Caki2 (cell line): Measurements from ENCODE around the gene SOX18. TPM values are rescaled to one million over a fixed set of nuclear protein-coding genes. Genes with fewer than 3 reads are reported as not detected.

Source experiments
- DNase-seq: peaks from one replicate; pipeline ENCODE4 v3.0.0-alpha.2; 2015; ENCODE audit warnings: low read depth
- in situ Hi-C: cut with HindIII; loops from 2 replicates; pipeline ENCODE4 v1.10.0; 2016; ENCODE audit warnings: low sequenced_read_pairs, low pct_unique_long_range_greater_than_20kb, mixed read lengths
- total RNA-seq: library from RNA; depleted of rRNA; stranded (reverse); fragments of >200 nt; shearing (Covaris generic); gene quantifications from 2 replicates; pipeline ENCODE4 v1.2.3, GENCODE V29; 2014; ENCODE audit warnings: low replicate concordance

The SOX18 gene
- total RNA-seq, 1 experiment from 2014 or later = 0.37 TPM

DNA sequence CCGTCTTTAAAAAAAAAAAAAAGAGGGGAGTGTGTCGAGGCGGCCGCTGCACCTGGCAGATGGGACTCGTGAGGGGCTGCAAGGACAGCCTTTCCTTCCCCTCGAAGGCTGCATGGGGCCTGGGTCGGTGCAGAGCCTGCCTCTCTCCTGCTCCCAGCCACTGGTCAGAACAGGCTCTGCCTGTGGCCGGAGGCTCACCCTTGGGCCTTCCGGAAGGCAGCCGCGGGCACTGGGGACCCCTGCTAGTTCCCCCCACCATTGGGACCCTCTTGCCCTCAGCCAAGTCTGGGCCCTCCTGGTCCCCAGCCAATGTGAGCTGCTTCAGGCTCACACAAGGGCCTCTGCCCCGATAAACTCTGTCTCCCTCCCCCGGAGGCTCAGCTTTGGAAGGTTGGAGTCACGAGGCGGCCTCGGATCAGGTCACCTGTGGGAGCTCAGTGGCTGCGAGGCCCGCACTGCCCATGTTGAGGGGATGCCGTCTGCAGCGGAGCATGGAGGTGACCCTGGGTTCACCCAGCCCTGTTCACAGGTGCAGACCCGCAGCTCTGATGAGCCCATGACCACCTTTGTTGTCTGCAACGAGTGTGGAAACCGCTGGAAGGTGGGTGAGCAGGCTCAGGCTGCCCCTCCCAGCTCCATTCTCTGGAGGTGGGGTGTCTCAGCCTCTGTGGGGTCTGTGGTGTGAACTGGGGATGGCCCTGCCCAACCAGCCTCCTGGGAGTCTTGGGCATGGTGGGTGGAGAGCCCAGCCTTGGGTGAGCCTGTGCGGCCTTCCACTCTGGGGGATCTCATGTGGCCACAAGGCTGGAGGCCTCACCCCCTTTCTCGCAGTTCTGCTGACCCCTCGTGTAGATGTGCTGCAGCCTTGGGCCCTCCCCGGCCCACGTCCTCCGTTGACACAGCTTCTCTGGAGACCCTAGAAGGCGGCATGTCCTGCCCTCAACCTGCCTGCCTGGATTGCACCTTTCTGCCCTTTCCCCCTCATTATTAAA is 22.2 kb upstream of the SOX18 start:
- no peak for DNase-seq
- in situ Hi-C loops = no loop called here

DNA sequence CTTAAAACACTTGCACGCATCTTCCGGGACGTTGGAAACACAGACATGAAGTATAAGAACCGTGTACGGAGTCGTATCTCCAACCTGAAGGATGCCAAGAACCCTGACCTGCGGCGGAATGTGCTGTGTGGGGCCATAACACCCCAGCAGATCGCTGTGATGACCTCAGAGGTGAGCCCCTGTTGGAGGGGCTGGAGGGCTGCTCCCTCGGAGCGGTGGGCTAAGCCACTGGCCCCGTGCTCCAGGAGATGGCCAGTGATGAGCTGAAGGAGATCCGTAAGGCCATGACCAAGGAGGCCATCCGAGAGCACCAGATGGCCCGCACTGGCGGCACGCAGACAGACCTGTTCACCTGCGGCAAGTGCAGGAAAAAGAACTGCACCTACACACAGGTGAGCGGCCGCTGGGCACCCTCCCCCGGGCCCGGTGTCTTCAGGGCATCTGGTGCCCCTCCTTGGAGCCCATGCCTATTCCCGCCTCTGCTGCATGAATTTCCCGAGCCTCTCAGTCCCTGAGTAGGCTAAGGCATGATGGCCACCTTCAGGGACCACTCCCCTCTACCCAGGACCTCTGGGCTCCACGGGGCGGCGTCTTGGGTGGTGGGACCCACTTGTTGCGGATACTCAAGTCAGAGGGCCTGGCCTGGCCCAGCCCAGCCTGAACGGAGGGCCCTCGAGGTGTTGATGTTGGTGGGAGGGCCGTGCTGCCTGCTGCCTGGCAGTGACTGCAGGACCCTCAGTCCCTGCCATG is 21.0 kb upstream of the SOX18 start:
- in situ Hi-C loops = no loop called here
- no peak for DNase-seq

DNA sequence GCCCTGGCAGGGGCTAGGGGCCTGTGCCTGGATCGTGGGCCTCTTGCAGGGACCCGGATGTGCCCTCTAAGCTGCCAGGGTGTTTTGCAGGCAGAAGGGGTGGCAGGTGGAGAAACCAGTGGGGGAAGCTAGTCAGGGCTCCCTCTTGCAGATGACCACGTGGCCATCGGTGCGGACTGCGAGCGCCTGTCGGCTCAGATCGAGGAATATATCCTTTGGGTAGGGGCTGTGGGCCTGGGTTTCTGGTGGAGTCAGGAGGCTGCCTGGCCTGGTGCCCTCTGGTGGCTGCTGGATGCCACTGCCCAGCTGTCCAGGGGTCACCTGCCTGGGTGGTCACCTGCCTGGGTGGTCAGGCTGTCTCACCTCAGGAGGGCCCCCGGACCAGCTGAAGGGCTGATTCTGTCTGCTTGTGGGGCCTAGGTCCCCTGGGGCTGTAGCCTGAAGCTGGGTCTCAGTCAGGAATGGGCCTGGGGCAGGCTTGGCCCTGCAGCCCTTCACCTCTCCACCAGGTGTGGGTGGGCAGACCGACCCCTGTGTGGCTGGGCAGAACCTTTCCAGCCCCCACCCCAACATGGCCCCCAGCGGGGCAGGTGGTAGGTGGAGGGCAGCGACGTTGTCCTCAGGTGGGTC is 20.3 kb upstream of the SOX18 start:
- DNase-seq = peak; percentile 49
- in situ Hi-C loops = no loop called here

DNA sequence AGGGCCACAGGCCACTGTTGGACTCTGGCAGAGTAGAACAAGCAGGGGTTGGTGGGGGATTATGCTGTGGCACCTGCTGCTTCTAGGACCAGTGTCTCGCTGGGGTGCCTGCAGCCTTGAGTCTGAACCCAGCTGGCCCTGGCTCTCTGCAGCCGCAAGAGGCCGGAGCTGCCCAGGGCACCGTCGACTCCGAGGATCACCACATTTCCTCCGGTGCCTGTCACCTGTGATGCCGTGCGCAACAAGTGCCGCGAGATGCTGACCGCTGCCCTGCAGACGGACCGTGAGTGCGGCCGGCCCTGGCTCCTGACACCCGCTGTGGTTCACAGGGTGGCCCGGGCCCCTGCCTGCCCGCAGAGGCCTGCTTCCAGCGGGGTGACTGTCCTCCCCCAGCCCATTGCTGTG is 19.8 kb upstream of the SOX18 start:
- no peak for DNase-seq
- in situ Hi-C loops = no loop called here

DNA sequence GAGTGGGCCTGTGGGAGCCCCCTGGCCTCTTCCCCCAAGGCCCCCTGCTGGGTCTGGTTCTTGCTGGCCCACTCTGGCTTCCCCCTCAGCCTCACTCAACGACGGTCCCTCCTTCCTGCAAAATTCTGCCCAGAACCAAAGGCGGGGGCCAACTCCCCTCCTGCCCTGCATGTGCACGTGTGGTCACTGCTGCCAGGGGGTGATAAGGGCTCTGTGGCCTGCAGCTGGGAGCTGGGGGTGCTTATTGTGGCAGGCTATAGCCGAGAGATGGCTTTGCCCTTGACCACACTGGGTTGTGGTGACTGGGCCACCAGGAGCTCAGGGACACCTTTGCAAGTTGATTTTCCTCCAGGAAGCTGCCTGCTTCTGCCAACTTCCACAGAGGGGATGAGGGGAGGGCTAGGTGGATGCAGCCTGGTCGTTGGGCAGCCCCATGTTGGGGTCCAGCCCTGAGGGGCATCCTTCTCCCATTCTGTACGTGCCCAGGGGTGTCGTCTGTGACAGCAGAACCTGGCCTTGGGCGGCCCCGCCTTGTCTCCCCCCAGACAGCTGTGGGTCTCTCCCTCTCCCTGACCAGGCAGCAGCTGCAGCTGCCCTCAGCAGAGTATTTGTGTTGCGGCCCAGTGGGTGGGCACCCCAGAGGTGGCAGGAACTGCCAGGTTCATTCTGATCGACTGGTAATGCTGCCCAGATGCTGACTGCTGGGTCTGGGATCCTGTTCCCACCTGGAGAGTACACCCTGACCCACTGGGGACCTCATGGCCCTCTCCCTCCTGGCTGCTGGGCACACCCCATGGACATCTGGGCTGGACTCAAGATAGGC is 19.2 kb upstream of the SOX18 start:
- in situ Hi-C loops = no loop called here
- DNase-seq = no peak

DNA sequence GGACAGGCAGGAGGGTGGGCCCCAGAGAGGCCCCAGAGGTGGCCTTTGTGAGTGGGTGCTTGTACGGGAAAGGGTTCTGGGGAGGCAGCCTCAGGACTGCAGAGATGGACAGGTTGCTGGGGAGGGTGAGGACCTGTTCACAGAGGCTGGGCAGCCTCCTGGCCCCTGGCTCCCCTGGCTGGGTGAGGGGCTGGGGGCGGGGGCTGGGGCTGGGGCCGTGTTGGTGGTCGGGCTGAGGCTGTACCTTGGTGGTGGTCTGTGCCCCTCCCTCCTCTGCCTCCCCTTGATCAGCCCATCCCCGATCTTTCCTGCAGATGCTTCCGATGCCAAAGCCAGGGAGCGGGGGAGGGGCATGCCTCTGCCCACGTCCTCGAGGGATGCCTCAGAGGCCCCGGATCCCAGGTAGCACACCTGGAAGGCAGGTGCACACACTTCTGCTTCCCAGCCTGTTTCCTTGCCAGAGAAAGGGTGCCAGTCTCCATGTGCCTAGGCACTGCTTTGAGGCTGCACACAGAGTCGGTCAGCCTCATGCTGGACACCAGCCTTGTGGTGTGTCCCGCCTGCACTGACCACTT is 18.4 kb upstream of the SOX18 start:
- no peak for DNase-seq
- in situ Hi-C loops = no loop called here

DNA sequence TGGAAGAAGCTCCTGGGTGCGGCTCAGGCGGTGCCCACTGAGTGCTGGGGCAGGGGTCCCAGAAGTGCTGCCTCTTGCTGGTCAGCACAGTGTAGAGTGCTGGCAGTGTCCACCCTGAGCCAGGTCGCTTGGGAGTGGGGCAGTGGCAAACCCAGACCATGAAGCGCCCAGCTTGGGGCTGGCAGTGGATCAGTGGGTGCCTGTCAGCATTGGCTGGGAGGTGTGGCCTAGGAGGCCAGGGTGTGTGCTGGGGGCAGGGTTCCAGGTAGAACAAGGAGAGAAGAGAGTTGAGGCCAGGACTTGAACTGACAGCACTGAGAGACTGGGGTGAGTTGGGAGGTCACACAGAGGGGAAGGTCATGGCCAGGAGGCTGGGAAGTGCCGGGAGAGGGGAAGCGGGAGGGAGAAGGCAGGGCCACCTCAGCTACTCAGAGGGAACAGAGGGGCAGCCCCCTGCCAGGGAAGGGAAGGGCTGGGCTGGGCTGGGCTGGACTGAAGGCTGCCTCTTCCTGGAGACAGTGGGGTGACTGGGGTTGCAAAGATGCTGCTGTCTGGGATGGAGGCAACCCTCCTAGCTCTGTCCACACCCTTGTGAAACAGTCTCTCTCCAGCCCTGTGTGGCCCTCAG is 17.7 kb upstream of the SOX18 start:
- no peak for DNase-seq
- in situ Hi-C loops = no loop called here

DNA sequence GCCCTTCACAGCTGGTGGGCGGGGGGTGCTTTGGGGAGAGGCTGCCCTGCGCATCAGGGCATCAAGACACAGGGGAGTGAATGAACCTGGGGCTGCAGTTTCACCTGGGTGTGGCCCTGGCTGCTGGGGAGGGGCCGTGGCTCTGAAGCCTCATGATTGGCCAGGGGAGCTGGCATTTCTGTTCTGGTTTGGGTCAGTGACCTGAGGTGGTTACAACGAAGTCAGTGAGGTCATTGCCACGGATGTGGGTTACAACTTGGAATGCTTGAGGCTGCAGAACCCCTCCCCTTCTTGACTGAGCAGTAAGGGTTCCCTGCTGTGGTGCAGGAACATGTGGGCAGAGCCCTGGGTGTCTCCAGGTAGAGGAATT is 16.5 kb upstream of the SOX18 start:
- peak; percentile 91 for DNase-seq
- in situ Hi-C loops = no loop called here

DNA sequence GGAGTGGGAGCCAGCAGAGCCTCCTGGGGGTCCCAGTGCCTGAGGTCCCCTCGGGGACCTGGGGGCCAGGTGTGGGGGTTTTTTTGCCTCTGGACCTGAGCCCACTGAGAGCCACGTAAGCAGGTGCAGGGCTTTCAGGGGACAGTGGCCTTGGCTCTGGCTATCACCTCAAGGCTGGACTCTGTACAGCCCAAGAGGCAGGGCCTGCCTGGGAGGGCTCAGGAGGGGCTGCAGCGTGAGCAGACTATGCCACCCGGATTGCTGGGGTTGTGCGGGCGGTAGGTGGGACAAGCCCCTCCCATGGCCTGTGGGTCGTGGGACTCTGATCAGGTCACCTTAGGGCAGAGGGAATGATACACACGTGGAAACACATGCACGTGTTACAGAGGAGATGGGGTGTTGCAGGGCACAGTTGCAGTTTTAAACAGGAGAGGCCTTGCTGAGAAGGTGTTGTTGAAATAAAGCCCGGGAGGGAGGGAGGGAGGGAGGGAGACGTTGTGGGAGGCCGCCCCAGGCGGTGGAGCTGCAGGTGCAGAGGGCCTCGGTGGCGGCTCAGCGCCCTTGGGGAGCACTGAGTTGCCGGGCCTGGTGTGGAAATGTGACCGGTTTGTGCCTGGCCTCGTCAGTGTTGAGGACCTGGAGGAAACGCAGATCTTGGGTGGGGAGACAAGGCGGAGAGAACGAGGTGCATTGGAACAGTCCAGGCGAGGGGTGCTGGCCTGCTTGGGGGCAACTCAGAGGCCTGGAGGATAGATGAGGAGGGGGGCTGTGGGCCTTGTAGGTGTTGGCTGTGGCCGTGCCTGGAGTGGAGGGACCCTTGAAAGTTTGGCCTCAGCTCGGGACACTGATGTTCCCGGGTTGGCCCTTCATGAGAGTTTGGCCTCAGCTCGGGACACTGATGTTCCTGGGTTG is 15.9 kb upstream of the SOX18 start:
- in situ Hi-C loops = no loop called here
- no peak for DNase-seq

DNA sequence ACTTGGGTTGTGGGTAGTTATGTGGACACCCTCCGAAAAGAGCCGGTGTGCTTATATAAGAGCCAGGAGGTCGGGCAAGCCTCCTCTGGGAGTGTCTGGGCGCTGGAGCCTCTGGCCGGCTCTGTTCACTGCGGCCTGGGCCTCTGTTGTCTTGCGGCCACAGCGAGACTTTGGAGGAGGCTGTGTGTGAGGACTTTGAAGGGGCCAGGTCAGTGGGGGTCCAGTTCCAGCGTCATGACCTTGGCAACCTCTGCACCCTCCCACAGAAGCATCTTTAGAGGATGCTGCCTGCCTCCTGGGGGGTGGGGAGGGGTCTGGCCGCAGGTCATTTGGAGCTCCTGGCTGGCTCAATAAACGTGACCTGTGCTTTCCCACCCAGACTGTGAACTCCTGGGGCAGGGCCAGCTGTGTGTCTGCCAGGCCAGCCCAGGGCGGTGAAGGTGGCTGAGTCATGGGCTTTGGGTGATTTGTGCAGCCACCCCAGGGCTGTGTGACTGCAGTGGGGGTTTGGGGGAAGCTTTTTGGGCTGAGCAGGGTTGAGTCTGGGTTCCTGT is 14.8 kb upstream of the SOX18 start:
- peak; percentile 62 for DNase-seq
- in situ Hi-C loops = no loop called here

DNA sequence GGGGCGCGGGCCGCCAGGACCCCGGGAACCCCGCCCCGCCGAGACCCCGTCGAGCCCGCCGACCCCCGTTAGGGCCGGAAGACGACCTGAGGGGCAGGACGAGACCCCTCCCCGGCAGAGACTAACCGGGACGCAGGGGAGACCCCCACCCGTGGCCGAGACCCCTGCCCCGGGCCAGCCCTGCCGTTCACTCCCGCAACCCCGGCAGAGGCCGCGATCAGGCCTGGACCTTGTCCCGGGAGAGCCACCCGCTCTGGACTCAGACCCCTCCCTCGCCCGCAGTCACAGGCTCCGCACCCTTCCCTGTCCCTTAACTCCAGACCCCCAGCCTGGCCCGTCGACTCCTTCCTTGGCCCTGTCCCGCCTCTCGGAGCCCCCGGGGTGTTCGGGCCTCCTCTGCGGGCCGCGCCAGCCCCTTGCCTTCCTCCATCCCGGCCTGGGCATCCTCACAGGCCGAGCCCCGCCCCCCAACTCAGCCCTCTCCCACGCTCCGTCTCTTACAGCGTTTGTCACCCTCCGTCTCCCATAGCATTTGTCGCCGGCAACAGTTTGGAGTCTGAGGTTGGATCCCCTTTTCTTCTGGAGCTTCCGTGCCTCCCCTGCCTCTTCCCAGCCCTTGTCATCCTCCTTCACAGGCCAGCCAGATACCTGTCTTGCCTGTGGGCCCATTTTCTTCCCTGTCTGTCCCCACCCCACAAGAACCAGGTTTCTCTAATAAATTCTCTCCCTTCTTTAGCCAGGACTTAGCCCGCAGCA is 14.1 kb upstream of the SOX18 start:
- DNase-seq = peak; percentile 45
- in situ Hi-C loops = no loop called here

DNA sequence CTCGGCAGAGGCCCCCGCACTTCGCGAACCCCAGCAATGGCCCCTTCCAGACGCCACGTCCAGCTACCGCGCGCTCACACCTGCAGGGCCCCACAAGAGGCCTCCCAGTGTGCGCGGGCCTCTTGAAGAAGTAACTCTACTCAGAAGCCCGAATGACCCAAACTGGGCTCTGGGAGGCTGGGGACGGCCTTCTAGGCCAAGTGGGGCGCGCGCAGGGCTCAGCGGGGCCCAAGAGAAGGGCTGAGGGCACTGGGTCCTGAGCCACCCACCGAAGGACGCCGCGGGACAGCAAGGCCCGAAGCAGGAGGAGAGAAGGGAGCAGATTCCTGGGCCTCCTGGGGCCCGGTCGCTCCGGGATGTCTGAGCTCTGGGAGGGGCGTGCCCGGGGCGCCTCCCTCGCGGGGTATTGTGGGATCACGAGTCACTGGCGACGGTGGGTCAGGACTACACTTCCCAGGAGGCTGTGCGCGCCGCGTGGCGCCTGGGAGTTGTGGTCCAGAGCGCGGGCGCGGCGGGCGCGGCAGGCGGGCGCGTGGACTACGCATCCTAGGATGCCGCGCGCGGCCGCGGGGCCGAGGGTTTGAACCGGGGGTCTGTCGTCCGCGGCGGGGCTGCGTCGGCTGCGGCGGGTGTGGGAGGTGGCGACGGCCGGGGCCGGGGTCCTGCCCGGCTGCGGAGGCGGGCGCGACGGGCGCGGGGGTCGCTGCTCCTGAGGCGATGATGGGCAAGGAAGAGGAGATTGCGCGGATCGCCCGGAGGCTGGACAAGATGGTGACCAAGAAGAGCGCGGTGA is 13.4 kb upstream of the SOX18 start, which contains the start of gene TCEA2:
Gene TCEA2, plus strand, starts transcription at position 603 of the 793 bp plus-strand sequence. Its CDS starts 115 bp downstream, at position 718.
- in situ Hi-C loops = no loop called here
- peak; percentile 93 for DNase-seq

DNA sequence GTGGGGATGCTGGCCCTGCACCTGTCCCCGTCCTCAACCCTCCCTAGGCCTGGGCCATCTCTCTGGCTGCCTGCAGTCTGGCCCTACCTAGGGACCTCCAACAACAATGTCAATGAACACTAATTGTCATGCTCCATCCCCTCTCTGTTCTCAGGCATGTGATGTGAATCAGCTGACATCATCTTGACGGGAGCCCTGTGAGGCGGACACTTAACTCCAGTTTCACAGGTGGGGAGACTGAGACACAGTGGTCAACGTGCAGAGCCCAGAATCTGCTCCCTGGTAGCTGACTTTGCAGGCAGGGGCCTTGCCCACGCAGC is 12.8 kb upstream of the SOX18 start:
- DNase-seq = no peak
- in situ Hi-C loops = no loop called here

DNA sequence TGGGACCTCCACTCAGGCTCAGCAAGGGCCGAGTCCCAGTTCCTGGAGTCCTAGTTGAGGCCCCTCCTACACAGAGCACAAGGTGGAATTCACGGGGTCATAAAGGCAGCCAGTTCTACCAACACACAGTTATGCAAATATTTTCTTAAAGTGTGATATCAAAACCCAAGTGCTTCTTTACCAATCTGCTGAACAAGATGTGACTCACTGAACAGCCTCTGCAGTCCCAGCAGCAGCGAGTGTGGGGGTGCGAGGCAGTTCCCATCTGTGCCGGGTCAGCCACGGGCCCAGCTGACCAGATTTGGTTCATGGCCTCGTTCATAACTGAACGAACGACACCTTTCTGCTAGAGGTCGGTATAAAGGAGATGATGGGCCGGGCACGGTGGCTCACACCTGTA is 9.1 kb upstream of the SOX18 start:
- in situ Hi-C loops = no loop called here
- peak; percentile 64 for DNase-seq
